Gastrocnemius medialis (tissue), 4 donors: ENCODE data around the gene YAP1.

ENCODE experiments used
- CTCF ChIP-seq, 5 experiments: fragments of 450-650 bp in 3 of 5; fragments of 200-600 bp in 2 of 5; sonication (generic) in 2 of 5; IDR thresholded peaks in 4 of 5; conservative IDR thresholded peaks in 1 of 5; 1 replicate in 4 of 5; 2 replicates in 1 of 5; pipeline ENCODE4 v1.5.1; 2016 to 2019; ENCODE audit warnings: antibody characterized with exemption in 5 of 5, mild to moderate bottlenecking in 3 of 5, moderate library complexity in 3 of 5
- POLR2A ChIP-seq, 2 donors: fragments of 450-650 bp; IDR thresholded peaks; one replicate each; pipeline ENCODE4 v1.6.1; 2017; ENCODE audit warnings: antibody characterized with exemption in 2 of 2, mild to moderate bottlenecking in 2 of 2, moderate library complexity in 2 of 2

GRCh38 chr11:102143867-102144266 lies 33.6 kb downstream of the YAP1 start:
- TF ChIP-seq CTCF (IDR thresholded peaks at IDR 0.05 in 4 of 5, conservative IDR thresholded peaks at IDR 0.05 in 1 of 5) (no peak), POLR2A (IDR thresholded peaks at IDR 0.05) (no peak)
